ENCODE results near the gene BUB1. TPM values are rescaled to one million over a fixed set of nuclear protein-coding genes. Genes with fewer than 3 reads are reported as not detected.
"Not testable (repeated sequence)": the region's sequence is repeated elsewhere in the genome, so short reads cannot be mapped to it uniquely, and the experiment has no call there.

Gene BUB1
- polyA plus RNA-seq, 12 donors, result 4.8 to 19.9 (median 11.9) TPM; not detected in 1

- not testable (repeated sequence) for DNase-seq
These were observed 72.8 kb downstream of the BUB1 start for GRCh38 chr2:110605057-110605456.

GRCh38 chr2:110603917-110604591 is 73.8 kb downstream of the BUB1 start:
- DNase-seq, result not testable (repeated sequence)

GRCh38 chr2:110602139-110602538 is 75.7 kb downstream of the BUB1 start:
- not testable (repeated sequence) for DNase-seq

GRCh38 chr2:110591973-110592372 is 85.9 kb downstream of the BUB1 start:
- not testable (repeated sequence) for DNase-seq

- DNase-seq, result not testable (repeated sequence)
These were observed 88.1 kb downstream of the BUB1 start for GRCh38 chr2:110589677-110590330.

GRCh38 chr2:110588520-110588919 is 89.3 kb downstream of the BUB1 start:
- not testable (repeated sequence) for DNase-seq

Other genes with a start within 250 kb of the BUB1 start
- gene LIMS4, start 205.2 kb downstream of the BUB1 start, polyA plus RNA-seq (ENCODE audit: insufficient read length in 12 of 12), result 1 to 10 TPM in 10 of 12 donors, not detected in 2; 2.1 to 6.1 (median 4.1) TPM
- 10 to 100 TPM in 11 of 12 donors, not detected in 1; 15.6 to 34.2 (median 26.0) TPM for gene RGPD6, start 100.8 kb downstream of the BUB1 start, polyA plus RNA-seq (ENCODE audit: insufficient read length in 12 of 12)
- gene ACOXL, start 54.5 kb upstream of the BUB1 start, polyA plus RNA-seq (ENCODE audit: insufficient read length in 12 of 12), result under 1 TPM in 8 of 12 donors, not detected in 4; 0.12 to 0.71 (median 0.27) TPM

Measured in muscle of arm (tissue), 12 donors.